Left renal pelvis (tissue), 4 donors: ENCODE measurements around the gene COBL. TPM values are rescaled to one million over a fixed set of nuclear protein-coding genes. Genes with fewer than 3 reads are reported as not detected.

ENCODE experiments used
- DNase-seq, 4 donors: peaks; one replicate each; pipeline ENCODE4 v3.0.0-alpha.2; 2013; ENCODE audit warnings: low read depth in 4 of 4, low spot score in 3 of 4
- polyA plus RNA-seq, 4 donors: library from polyadenylated mRNA; unstranded; fragments of 120-200 nt; gene quantifications; one replicate each; pipeline ENCODE4 v1.2.1, GENCODE V29; 2013; ENCODE audit not compliant: insufficient read length in 4 of 4

Gene COBL
- polyA plus RNA-seq, 4 donors, result 0.50 to 21.5 (median 16.0) TPM

DNA sequence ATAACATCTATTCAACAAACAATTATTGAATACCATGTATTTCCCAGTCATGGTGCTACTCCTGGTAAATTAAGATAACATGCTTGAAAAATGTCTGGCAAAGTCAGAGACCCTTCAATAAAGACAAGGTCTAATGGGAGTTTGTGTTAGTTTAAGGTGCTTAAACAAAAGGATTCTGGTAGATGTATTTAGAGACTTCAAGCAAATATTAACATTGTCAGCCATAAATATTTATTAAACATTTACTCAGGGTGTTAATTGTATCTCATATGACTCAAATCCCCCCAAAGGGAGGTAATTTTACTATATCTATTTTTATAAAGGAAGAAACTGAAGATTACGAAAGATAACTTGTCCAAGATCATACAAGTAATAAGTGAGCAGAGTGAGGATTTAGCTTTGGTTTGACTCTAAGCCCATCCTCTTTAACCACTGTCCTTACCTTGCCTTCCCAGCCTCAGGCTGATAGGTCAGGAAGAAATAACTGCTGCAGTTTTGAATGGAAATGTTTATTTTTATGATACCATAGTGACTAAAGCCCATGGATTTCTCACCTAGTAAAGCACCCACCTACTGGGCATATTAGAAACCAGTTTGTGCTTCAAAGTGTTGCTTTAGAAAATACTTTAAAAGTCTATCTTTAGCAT, 215.4 kb downstream of the COBL start:
- no peak for DNase-seq

DNA sequence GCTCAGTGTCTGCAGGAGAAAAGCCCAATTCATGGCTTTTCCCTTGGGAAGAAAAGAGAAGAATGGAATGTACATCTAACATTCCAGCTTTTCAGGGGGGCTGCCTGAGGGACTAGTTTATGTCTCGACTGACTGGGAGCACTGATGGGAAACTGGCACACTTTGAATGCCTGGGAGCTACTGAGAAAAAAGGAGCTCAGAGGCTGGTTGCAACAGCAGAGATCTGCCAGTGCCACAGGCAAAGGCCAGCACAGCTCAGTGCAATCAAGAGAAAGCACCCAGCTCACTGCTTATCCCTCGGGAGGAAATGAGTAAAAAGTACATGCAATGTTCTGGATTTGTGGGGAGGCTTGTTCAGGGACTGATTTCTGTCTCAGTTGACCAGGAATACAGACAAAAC, 226.2 kb downstream of the COBL start:
- no peak for DNase-seq

DNA sequence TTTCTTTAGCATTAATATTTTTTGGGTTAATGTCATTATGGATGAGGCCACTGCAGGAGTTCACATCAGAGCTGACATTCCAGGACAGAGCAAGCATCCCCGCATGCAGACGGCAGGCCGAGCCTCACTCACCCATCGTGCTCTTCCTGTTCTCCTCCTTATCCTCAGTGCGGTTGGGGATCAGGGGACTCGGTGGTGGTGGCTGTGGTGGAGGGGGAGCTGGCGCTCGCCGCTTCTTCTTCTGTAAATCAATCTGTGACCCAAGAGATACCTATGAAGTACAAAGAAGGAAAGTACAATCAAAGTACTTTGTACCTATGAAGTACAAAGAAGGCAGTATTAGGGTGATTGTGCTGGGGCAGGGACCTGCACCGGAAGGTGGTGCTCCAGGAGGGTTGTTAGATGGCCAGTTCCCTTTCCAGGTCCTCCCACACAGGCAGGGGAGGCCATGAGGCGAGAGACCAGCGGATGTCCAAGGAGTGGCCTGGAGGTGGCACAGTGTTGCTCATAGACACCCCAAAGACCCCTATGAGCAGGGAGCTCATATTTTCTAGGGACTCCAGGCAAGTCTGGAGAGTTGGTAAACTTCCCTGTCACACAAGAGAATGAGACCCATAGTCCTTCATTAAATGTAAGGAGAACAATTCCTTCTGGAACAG, 231.4 kb downstream of the COBL start:
- DNase-seq, result no peak

DNA sequence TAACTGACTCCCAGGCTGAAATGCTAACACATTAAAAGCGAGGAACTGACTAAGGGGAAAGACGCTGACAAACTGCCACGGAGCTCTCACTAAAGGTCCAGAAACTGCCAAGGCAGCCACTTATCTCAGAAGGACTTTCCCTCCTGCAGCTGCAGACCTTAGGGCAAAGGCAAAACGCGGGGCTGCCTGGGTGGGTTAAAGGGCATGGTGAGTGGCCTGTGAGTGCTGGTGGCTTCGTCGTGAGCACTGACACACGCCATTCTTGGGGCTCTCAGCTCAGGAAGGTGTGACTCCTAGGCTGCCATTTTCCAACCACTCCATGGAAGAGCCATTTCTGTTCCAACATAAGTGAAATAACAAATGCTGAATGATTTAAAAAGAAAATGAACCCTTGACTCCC, 232.5 kb downstream of the COBL start:
- no peak for DNase-seq

DNA sequence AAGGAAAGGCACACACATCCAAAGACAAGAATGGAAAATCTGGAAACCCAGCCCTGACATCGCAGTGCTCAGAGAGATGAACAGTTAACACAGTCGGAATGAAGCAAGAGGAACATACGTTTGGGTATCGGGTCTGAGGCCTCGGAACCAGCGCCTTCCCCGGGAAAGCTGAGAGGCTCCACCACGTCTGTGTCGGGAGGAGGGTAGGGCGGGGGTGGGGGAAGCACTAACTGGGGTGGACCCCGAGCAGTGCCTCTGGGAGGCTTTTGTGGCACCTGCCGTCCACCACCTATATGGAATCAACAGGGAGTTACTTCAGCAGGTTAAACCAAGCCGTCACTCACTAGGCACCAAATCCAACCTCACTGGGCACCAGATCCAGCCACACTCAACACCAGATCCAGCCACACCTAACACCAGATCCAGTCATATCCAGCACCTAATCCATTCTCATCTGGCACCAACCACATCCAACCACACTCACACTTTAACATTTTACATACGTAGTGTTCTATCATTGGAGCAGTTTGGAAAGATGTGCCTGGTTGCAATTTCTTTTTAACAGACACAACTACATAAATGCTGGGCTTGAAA, 233.6 kb downstream of the COBL start:
- no peak for DNase-seq

DNA sequence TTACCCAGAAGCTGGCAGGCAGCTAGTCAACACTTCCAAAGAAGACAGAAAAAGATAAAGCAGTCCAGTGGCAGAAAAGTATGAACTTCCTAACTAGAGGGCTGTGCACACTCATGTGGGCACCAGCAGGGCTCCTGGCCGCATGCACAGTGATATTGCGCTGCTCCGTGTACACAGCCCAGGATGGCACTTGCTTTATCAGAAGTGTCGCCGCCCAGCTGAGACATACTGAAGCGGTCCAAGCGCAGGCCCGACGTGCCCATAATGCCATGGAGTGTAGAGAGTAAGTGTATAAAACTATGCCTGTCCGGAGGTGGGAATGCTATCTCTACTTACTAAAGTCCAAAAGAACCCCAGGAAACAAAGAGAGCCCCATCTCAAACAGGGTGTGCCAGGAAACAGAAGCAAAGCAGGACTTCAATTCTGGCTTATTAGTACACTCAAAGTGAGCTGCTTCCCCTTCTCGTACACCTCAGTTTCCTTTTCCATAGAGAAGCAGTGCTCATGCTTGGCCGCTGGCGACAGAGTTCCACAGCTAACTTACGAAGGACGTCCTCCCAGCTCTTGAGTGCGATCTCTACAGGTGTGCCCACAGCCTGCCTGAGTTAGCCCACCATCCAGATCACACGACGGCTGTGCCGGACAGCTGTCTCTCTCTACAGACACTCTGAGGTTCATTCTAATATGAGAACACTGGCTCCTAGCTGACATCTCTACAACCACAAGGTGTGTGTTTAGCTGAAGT, 234.3 kb downstream of the COBL start:
- no peak for DNase-seq

DNA sequence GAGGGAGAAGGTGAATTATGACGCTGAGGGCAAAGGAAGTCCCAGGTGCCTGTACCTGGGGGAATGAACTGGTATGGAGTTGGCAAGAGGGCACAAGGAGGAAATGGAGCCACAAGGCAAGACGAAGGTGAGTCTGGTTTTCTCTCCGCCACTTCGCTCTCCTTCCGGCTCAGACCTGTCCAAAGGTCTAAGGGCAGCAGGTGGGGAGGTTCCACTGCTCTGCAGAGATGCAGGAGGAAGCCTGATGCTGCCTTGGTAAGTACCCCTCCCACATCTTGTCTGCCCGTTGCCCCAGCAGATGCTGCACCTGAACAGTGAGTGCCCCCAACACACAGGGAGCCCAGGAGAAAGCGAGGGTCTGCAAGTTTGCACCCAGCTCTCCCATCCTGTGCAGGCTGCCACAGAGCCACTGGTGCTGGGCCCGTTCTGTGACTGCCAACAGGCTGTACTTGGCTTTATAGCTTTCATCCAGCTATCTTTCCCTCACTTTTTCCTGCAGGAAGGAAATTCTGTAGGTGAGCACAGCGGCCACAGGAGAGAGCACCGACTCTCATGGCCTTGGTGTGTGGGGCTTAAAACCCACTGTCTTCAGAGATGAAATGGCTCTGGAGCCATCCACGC, 235.2 kb downstream of the COBL start:
- no peak for DNase-seq

DNA sequence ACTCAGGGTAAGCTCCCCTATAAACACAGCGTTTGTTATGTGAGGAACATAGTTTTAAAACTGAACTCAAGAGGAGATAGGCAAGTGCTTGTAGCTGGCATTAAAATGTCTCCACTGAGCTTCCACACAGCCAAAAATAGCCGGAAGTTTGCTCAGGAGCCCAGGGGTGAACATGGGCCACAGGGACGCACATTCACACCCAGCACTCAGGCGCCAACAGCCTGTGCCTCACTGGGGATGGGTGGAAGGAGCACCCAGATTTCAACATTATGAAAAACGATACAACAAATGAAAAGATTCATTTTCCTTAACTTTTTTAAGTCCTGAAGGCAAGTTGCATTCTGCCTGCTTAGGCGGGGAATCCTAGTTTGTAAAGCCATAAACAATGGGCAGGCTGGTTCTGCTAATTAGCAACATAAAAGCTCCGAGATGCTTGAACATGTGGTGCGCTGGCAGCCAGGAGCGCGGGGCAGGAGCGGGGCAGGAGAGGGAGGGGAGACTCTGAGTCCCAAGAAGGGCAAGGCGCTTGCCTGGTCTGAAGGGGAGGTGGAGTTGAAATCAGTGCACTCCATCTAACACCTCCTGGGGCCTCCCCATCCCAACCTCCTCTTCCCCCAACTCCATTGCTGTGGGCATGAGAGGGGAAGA, 235.9 kb downstream of the COBL start:
- no peak for DNase-seq

DNA sequence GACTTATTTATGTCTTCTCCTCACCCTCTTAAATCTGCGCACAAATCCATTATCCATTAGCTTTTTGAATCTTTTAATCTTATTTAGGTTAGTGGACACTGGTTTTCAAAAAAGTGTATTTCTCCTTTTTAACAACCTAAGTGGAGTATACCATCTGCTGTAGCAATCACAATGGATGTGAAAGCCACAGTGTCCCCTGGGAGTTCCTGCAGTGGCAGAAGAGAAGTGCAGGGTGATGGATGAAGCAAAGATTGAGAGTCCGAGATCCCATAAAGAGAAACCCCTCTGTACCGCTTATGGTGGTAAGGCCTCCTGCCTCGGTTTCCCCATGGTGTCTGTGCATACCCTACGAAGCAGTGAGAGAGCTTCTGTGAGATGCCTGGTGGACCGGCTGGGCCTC, 236.4 kb downstream of the COBL start:
- no peak for DNase-seq

DNA sequence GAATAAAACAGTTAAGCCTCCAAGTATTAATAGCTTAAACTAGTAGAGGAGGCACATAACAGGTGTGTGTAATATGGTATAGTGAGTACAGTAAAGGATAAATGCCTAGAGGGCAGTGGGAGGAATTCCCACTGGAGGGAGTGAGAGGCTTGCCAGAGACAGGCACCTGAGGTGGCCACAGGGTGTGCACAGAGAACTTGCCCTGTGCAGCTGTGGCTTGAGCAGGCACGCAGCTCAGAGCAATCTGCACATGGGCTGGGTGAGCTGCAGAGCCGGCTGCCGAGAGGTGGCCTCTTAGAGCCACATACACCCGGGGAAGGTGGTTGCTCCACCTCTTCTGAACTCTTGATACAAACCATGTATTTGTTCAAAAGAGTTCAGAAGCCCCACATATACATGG, 237.1 kb downstream of the COBL start:
- no peak for DNase-seq

DNA sequence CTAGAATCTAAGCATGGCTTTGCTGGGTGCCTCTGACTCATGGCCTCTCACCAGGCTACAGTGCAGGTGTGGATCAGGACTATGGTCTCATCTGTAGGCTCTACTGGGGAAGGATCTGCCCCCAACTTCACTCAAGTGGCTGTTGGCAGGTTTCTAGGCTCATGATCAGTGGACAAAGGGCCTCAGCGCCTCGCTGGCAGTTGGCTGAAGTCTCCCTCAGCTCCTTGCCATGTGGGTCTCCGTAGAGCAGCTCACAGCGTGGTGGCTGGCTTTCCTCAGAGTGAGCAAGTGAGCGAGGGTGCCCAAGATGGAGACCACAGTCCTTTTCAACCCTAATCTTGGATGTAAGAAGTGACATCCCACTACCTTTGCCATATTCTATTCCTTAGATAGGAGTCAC, 238.0 kb downstream of the COBL start:
- no peak for DNase-seq

DNA sequence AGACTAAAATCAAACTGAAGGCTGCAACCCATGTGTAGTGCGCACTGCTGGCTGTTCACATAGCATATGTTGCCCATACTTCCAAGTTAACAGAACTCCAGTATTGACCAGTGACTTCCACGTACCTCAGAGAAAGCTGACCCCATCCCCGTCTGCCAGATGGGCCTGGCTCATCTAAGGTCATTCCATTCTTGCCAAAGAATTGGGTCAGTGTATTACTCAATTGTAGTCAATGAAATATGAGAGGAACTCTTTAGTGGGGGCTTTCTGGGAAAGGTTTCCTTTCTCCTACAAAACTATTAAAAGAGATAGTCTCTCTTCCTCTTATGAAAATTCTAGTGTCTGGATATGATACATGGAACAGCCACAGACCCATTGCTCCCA, 238.6 kb downstream of the COBL start:
- no peak for DNase-seq

DNA sequence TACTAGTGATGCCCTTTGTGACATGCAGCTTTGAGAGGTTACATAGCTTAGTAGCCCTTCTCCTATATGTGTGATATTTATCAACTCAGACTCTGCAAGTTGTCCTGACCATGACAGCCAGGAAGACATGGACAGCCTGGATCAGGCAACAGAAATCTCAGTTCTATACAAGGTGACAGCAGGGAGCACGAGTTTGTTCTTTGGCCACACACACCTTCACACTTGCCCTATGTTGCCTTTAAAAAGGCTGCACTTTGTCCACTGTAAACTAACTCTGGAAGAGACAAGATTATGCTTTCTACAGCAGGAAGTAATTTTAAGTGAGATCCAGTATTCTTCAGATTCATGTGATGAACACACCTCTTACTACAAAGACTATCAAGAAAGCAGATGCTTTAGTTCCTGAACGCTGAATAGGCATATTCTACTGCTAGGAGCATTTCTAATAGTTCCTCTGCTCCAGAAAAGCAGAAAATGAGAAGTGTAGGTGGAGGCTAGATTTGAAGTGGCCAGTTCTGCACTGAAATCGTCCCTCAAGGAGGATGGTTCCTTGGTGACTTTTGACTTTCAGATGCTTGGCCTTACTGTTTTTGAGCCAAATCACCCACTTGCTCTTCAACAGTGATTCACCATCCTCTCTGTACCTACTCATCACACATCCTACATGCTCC, 239.2 kb downstream of the COBL start:
- DNase-seq, result no peak

DNA sequence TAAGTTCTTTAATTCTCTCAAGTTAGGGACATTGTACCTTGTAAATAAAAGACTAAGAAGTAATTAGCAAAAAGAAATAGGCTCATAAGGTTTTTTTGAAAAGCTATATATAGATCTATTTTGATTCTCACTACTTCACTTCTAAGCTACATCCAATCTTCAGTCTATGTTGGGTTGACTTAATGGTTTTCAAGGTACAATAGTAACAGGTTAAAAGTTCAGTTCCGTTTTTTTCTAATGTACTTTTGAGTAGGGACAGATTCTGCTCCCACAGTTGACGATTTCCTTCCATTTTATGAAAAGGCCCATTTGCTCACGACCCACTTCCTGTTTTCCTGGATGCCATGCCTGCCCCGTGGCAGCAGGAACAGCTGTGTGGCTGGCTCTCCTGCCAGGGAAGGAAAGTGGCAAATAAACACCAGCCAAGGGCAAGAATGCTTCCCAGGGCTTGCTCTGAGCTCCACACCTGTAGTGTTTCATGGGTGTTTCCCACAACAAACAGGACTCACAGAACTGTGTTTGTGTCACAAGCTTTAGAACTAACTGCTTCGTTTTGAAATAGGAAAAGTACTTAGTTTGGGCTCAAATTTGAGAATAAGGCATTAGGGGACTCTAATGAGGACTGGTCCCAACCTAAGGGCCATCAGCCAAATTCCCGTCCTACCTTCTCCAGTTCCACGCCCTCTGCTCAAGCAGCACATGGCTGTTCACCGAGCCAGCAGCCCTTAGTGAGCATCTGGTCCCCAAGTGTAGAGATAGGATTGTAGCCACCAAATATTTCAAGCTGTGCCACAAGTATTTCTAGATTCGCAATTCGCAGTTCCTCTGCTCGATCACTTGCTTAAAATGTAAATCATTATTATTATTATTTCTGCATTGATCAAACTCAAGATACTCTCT, 240.7 kb downstream of the COBL start:
- DNase-seq, result no peak

DNA sequence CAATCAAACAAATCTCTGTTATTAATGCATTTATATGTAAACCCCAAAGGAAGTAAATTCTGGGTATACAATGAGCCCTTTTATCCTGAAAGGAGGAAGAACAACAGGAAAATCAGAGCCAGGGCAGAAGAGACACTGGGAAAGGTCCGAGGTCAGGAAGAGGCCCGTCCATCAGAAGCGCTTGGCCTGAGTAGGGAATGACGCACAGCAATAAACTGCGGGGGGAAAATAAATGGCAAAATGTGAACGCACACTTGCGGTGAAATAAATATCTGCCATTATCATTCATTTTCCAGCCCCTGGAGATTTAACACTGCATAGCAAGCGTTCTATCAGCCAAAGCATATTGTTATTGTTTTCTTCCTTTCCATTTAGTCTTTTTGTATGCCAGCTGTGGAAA, 243.4 kb downstream of the COBL start:
- no peak for DNase-seq

DNA sequence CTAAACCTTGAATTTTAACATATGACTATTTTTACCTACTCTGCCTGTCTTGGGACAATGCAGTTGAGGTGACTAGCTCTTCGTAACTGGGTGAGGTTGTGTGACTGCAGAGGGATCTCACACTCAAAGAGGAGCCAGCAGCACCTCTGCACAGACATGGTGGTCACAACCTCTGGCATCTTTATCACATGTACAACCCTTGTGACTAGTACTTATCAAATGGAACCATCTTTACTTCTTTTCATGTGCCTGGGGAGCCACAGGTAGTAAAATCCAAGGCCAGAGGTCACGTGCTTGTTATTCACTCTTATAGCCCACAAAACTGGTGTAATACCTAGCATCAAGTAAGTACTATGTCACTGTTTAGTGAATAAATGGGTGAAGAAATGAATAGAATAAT, 244.3 kb downstream of the COBL start:
- DNase-seq, result no peak

DNA sequence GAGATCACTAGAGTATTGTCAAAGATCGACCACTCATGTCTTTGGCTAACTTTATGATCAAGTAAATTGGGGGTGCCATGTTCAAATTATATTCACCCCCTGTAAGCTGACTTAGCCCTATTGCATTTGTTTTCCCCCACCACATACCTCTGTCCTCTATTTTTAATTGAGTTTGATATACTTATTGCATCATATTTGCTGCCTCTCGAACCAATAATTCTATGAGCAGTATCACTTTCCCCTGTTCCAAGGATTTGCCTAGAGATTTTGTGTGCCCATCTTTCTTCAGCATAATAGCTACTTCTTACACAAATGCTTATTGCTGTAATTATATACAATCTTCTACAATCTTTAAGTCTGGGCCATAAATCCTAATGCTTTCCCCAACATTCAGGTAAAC, 245.2 kb downstream of the COBL start:
- DNase-seq, result no peak

DNA sequence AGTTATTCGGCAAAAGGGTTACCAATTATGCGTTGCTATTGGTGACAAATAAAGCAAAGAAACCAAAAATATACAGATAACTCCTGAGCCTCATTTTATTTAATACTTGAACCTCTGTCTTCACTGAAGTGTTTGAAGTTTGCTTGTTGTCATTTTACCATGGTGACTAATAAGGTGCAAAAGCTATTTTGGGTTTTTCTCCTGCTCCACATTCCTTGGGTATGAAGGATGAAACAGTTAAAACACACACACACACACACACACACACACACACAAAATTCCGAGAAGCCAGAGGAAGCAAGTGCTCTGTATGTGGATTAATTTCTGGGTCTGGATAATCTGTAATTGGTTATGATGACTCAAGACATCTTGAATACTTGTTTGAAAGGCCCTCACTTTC, 246.5 kb downstream of the COBL start:
- DNase-seq, result no peak

DNA sequence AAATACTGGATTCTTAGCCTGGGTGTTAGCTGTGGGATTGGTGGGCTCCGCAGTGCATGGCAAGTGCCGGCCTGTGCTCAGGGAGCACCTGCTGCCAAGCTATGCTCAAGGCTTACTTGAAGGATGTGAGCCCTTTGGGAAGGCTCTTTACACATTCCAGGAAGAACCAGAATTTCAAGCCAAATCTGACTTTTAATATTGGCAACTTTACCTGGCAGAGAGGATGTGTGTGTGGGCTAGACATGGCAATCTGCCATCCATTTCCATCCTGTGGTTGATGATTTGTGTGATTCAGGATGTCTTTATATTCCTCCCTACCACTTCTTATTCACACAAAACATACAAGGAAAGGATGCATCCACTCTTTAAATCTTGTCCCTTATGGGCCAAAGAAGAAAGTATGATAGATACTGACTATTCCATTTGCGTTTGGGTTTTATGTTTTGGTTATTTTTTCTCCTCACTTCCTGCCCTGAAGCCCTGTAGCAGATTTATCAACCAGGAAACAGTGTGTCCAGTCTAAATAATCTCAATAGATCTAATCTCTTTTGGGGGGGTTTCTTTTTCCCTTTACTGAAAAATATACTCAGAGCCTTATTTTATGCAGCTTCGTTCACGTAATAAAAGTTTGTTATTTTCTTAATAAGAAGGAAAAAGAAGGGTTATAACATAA, 247.1 kb downstream of the COBL start:
- no peak for DNase-seq
